ENCODE results near the gene SELENOO. TPM values are rescaled to one million over a fixed set of nuclear protein-coding genes. Genes with fewer than 3 reads are reported as not detected.

The SELENOO gene
- total RNA-seq, 4 donors from 2014 or later = 20.7 to 50.6 (median 31.0) TPM

DNA sequence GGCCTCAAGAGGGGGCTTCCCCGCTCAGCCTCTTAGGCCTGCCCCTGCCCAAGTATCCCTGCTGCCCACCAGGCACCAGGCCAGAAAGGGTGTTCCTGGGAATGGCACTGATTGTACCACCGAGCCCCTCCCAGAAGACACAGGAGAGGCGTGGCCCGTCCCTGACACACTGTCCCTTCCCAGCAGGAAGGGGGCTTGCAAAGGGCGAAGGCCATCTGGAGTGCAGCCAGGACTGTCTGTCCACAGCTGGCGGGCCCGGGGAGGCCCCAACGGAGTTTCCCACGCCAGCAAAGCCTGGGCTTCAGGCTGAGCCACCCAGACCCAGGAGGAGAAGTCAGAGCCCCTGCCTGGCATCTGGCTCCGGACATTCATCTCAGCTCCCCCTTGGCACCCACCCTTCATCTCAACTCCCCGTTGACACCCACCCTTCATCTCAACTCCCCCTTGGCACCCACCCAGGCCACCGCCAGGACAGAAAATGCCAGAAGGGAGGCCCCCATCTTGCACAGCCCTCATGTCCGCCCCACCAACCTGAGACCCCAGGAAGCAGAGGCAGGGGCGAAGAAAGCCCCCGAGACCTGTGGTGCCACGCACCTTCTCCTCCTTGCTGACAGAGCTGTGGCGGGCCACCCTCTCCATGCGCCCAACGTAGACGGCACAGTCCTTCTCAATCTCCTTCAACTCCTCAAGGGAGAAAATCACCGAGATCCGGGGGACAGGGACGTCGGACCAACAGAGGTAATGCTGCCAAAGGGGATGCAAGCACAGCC is 24.6 kb downstream of the SELENOO start:
- intact Hi-C loops (cut with DNase I) = no loop called here
- no peak for DNase-seq
- Histone ChIP-seq H3K9me3 (no peaks in the 10 kb centered on the region), H3K4me3 (replicated peaks in 1 of 3) (no peak overlapping the region), H3K27me3 (no peaks in the 10 kb centered on the region), H3K4me1 (no peaks in the 10 kb centered on the region), H3K36me3 (peaks cover 44 to 56% of the 10 kb centered on the region in 2 donors), H3K27ac (no peak overlapping the region)
- TF ChIP-seq, protein P1, sequence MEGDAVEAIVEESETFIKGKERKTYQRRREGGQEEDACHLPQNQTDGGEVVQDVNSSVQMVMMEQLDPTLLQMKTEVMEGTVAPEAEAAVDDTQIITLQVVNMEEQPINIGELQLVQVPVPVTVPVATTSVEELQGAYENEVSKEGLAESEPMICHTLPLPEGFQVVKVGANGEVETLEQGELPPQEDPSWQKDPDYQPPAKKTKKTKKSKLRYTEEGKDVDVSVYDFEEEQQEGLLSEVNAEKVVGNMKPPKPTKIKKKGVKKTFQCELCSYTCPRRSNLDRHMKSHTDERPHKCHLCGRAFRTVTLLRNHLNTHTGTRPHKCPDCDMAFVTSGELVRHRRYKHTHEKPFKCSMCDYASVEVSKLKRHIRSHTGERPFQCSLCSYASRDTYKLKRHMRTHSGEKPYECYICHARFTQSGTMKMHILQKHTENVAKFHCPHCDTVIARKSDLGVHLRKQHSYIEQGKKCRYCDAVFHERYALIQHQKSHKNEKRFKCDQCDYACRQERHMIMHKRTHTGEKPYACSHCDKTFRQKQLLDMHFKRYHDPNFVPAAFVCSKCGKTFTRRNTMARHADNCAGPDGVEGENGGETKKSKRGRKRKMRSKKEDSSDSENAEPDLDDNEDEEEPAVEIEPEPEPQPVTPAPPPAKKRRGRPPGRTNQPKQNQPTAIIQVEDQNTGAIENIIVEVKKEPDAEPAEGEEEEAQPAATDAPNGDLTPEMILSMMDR (IDR thresholded peaks at IDR 0.05) = no peak
- TF ChIP-seq POLR2A (IDR thresholded peaks at IDR 0.05) = no peak
- 92 to 94% methylated on average over 14 to 17 of the region's 24 CpGs for WGBS, 2 donors

GRCh38 chr22:50226063-50226874 is 25.5 kb downstream of the SELENOO start:
- DNase-seq = no peak
- Histone ChIP-seq H3K9me3 (no peaks in the 10 kb centered on the region), H3K4me1 (no peaks in the 10 kb centered on the region), H3K4me3 (replicated peaks in 1 of 3) (no peak overlapping the region), H3K36me3 (peaks cover 35 to 48% of the 10 kb centered on the region in 2 donors), H3K27ac (no peak overlapping the region), H3K27me3 (no peaks in the 10 kb centered on the region)
- intact Hi-C loops (cut with DNase I) = no loop called here
- TF ChIP-seq, protein P1 (IDR thresholded peaks at IDR 0.05) = no peak
- TF ChIP-seq POLR2A (IDR thresholded peaks at IDR 0.05) = no peak
- WGBS, 2 donors = 89 to 95% methylated on average over 14 to 19 of the region's 31 CpGs

DNA sequence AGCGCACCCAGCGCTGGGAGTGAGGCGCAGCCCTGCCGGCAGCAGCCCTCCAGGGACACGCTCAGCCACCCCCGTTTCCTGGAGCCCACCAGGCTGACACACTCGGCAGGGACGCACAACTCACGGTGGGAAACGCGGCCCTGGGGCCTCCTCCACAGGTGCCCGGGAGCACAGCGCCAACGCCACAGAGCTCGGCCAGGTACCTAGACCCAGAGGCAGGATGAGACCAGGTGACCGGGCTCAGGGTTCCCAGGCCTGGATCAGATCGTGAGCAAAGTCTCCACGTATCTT is 26.0 kb downstream of the SELENOO start:
- Histone ChIP-seq H3K4me1 (no peaks in the 10 kb centered on the region), H3K27ac (no peak overlapping the region), H3K36me3 (peaks cover 30 to 44% of the 10 kb centered on the region in 2 donors), H3K9me3 (no peaks in the 10 kb centered on the region), H3K27me3 (no peaks in the 10 kb centered on the region), H3K4me3 (replicated peaks in 1 of 3) (no peak overlapping the region)
- 90 to 100% methylated on average over 3 to 7 of the region's 18 CpGs for WGBS, 2 donors
- intact Hi-C loops (cut with DNase I) = no loop called here
- DNase-seq = no peak
- TF ChIP-seq, protein P1 (IDR thresholded peaks at IDR 0.05) = no peak
- TF ChIP-seq POLR2A (IDR thresholded peaks at IDR 0.05) = no peak

- TF ChIP-seq POLR2A (IDR thresholded peaks at IDR 0.05) = no peak
- TF ChIP-seq, protein P1 (IDR thresholded peaks at IDR 0.05) = no peak
- no peak for DNase-seq
- 91% methylated on average over 17 to 24 of the region's 25 CpGs for WGBS, 2 donors
- Histone ChIP-seq H3K4me1 (no peaks in the 10 kb centered on the region), H3K9me3 (no peaks in the 10 kb centered on the region), H3K36me3 (peaks cover 32 to 38% of the 10 kb centered on the region in 2 donors), H3K4me3 (replicated peaks in 1 of 3) (no peak overlapping the region), H3K27ac (no peak overlapping the region), H3K27me3 (no peaks in the 10 kb centered on the region)
- intact Hi-C loops (cut with DNase I) = no loop called here
Observed at GRCh38 chr22:50227579-50228215, 26.9 kb downstream of the SELENOO start.

All from thyroid gland (tissue), 4 donors.